D341Med (cell line): ENCODE measurements around the gene COBL.
A peak's percentile ranks its signal among the peaks of the same experiment; 100 is the strongest.

Source experiments
- DNase-seq: peaks from one replicate; pipeline ENCODE4 v3.0.0; 2012; ENCODE audit warnings: low spot score

Gene COBL

DNA sequence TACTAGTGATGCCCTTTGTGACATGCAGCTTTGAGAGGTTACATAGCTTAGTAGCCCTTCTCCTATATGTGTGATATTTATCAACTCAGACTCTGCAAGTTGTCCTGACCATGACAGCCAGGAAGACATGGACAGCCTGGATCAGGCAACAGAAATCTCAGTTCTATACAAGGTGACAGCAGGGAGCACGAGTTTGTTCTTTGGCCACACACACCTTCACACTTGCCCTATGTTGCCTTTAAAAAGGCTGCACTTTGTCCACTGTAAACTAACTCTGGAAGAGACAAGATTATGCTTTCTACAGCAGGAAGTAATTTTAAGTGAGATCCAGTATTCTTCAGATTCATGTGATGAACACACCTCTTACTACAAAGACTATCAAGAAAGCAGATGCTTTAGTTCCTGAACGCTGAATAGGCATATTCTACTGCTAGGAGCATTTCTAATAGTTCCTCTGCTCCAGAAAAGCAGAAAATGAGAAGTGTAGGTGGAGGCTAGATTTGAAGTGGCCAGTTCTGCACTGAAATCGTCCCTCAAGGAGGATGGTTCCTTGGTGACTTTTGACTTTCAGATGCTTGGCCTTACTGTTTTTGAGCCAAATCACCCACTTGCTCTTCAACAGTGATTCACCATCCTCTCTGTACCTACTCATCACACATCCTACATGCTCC is 239.2 kb downstream of the COBL start:
- no peak for DNase-seq

GRCh38 chr7:51075681-51076580 is 240.7 kb downstream of the COBL start:
- DNase-seq = no peak

DNA sequence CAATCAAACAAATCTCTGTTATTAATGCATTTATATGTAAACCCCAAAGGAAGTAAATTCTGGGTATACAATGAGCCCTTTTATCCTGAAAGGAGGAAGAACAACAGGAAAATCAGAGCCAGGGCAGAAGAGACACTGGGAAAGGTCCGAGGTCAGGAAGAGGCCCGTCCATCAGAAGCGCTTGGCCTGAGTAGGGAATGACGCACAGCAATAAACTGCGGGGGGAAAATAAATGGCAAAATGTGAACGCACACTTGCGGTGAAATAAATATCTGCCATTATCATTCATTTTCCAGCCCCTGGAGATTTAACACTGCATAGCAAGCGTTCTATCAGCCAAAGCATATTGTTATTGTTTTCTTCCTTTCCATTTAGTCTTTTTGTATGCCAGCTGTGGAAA is 243.4 kb downstream of the COBL start:
- no peak for DNase-seq

GRCh38 chr7:51072281-51072680 is 244.3 kb downstream of the COBL start:
- no peak for DNase-seq

- no peak for DNase-seq
These were observed 245.2 kb downstream of the COBL start for GRCh38 chr7:51071427-51071826.

DNA sequence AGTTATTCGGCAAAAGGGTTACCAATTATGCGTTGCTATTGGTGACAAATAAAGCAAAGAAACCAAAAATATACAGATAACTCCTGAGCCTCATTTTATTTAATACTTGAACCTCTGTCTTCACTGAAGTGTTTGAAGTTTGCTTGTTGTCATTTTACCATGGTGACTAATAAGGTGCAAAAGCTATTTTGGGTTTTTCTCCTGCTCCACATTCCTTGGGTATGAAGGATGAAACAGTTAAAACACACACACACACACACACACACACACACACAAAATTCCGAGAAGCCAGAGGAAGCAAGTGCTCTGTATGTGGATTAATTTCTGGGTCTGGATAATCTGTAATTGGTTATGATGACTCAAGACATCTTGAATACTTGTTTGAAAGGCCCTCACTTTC is 246.5 kb downstream of the COBL start:
- DNase-seq = no peak

GRCh38 chr7:51069411-51070083 is 247.1 kb downstream of the COBL start:
- no peak for DNase-seq

DNA sequence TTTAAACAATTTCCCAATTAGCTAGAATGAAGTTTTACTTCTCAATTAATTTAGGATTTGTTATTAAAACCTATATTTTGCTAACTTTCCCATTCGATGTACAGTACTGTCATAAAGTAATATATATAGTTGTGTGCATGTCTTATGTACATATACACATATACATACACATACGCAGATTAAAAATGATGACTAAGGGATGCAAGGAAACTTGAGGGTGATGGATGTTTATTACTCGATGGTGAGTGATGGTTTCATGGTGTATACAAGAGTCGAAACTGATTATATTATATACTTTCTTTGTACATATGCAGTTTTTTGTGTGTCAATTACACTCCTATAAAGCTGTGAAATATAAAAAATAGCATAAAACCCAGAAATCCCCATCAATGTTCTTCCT is 248.2 kb downstream of the COBL start:
- DNase-seq = no peak

- DNase-seq = peak; percentile 61
These were observed 248.9 kb downstream of the COBL start for GRCh38 chr7:51067757-51068156.

DNA sequence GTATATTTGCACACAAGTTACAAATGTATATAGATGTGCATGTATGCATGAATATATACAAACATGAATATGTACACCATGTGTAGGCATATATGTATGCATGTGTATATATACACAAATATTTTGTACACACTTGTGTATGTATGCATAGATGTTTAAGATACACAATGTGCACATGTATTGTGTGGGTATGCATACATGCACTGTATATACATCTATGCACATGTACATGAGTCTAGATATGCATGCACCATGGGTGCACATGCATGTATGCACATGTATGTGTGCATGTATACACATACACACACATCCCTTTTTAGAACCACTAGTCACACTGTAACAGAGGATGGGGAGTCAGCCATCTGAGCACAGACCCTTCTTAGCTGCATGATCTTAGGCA is 249.4 kb downstream of the COBL start:
- no peak for DNase-seq

DNA sequence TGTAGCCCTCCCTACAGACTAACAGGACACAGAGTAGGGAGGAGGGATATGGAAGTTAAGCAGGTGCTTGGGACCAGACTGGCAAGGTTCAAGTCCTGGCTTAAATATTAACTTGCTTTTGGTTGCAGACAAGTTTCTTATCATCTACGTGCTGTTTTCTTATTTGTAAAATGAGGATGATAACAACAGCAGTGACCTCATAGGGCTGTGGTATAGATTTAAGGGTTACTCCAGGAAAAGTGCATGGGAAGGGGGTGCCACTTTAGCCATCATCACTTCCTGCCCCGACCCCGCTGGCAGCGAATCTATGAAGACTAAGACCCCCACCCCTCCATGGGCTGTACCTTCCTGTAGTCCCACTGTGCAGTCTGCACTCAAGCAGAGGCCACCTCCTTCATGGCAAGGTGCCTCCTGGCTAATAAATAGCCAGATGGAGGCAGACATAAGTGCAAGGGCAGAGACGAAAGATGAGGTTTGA is 250.2 kb downstream of the COBL start:
- no peak for DNase-seq

DNA sequence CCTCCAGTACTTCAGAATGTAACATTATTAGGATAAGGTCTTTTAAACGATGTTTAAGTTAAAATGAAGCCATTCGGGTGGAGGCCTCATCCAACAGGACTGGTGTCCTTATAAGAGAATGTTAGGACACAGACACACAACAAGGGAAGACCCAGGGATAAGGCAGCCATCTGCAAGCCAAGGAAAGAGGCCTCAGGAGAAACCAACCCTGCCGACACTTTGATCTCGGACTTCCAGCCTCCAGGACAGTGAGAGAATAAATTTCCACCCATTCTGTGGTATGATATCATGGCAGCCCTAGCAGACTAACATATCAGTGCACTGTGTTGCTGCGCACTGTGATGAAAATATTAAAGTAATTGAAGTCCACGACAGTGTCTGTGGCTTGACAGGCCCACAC is 250.8 kb downstream of the COBL start:
- DNase-seq = no peak

GRCh38 chr7:51064688-51065087 is 251.9 kb downstream of the COBL start:
- DNase-seq = no peak

GRCh38 chr7:51062222-51062987 is 254.2 kb downstream of the COBL start:
- no peak for DNase-seq

DNA sequence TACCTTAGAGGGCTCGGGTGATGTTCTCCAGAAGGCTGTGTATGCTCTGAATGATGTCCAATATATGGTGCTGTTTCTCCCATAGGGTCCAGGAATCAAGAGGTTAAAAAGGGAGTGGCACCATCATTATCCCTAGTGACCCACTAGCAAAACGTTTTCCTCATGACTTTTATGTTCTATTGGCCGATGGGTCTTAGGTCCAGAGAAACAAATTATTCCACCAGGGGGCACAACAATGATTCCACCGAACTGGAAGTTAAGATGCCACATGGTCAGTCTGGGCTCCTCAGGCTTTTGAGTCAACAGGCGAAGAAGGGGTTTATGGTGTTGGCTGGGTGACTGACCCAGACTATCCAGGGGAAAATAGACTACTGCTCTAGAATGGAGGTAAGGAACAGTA is 256.1 kb downstream of the COBL start:
- no peak for DNase-seq

- no peak for DNase-seq
These were observed 257.0 kb downstream of the COBL start for GRCh38 chr7:51059504-51060142.

GRCh38 chr7:51058764-51059163 is 257.8 kb downstream of the COBL start:
- no peak for DNase-seq

GRCh38 chr7:51055039-51055840 is 261.4 kb downstream of the COBL start:
- no peak for DNase-seq

DNA sequence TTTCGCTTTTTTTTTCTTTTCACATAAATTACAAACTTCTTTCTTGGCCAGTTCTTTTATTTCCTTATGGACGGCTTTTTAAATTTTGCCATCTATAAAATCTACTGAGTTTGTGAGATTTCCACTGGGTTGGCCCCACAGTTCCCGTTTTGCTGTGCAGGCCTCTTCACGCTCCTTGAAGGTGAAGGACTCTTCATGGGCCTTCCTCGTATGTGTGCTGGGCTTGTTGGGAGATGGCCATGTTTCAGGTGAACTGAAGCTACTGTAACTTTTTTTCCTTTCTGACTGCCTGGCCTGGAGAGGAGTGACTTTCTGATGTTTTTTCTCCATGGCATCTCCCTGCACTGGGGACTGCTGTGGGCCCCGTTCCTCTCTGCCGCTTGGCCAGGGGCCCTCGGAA is 262.4 kb downstream of the COBL start:
- no peak for DNase-seq

DNA sequence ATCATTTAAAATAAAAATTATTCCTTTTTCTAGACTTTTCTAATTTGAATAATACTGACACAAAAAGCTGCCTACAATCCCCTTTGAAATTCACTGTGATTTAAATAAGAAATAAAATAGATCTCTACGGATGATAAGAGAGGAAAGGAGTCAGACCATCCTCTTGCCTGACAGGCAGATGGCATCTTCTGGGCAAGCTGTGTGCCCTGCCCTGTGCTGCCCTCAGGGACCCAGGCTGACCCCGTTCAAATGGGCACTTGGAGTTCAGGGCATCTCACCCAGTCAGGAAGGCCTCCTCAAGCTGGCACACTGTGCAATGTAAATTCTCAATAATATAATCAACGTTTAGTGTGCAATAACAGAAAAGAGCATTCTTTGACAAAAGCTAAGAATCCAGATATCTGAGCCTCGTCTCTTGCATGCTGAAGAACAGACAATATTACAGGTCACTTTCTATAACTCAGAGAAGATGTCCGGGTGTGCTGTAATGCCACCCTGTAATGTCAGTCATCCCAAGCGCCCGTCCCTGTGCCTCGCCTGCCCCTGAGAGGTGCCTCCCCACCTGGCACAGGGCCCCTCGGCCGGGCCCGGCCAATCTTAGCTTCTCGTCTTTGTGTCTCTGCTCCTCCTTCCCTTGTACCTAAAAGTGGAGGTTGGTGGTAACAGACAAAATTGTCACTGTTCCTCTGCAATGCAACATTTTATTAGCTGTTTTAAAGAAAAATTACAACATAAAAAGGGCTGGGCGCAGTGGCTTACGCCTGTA is 263.3 kb downstream of the COBL start:
- no peak for DNase-seq
